Vagina (tissue), 2 donors: ENCODE results near the gene COL16A1.

Experiments used
- CTCF ChIP-seq, 3 experiments: fragments of 450-650 bp in 2 of 3; fragments of 200-600 bp in 1 of 3; sonication (generic) in 1 of 3; IDR thresholded peaks; one replicate each; pipeline ENCODE4 v1.5.1; 2017 to 2019; ENCODE audit warnings: antibody characterized with exemption in 3 of 3, mild to moderate bottlenecking in 2 of 3, moderate library complexity in 2 of 3
- POLR2A ChIP-seq, 2 donors: fragments of 450-650 bp; IDR thresholded peaks; one replicate each; pipeline ENCODE4 v1.6.1; 2017; ENCODE audit warnings: antibody characterized with exemption in 2 of 2, mild to moderate bottlenecking in 2 of 2, moderate library complexity in 2 of 2

- TF ChIP-seq POLR2A (IDR thresholded peaks at IDR 0.05) (no peak), CTCF (IDR thresholded peaks at IDR 0.05) (no peak)
These were observed 60.9 kb downstream of the COL16A1 start for GRCh38 chr1:31642897-31643296.
